ENCODE results near the gene TMPRSS5.

The TMPRSS5 gene

DNA sequence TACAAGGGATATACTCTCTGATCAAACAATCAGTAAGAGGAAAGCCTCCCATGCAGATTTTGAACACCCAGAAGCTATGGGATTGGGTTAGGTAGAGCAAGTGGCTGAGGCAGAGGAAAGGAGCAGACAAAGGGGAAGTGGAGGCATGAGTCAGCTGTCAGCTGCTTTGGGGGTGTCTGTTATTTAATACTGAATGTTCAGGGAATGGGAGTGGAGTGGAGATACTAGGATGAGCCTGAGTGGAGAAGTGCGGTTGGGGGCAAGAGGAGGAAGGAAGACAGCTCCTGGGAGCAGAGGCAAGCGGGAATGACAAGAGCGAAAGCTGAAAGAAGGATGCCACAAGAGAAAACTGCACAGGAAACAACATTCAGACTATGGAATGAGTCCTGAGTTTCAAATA is 22.7 kb upstream of the TMPRSS5 start:
- no peak for DNase-seq (ENCODE audit: low read depth)
- no peak for TF ChIP-seq CTCF (IDR thresholded peaks at IDR 0.05; ENCODE audit: insufficient read depth, low read depth, low read length, missing control alignments)
- H3K4me3 ChIP-seq (ENCODE audit: low read depth, low read length) = no peak overlapping the region

- no peak overlapping the region for H3K4me3 ChIP-seq (ENCODE audit: low read depth, low read length)
- TF ChIP-seq CTCF (IDR thresholded peaks at IDR 0.05; ENCODE audit: insufficient read depth, low read depth, low read length, missing control alignments) = no peak
- no peak for DNase-seq (ENCODE audit: low read depth)
Measured at GRCh38 chr11:113725913-113726312, 19.8 kb upstream of the TMPRSS5 start.

GRCh38 chr11:113725407-113725806 is 19.3 kb upstream of the TMPRSS5 start:
- DNase-seq (ENCODE audit: low read depth) = no peak
- TF ChIP-seq CTCF (IDR thresholded peaks at IDR 0.05; ENCODE audit: insufficient read depth, low read depth, low read length, missing control alignments) = no peak
- no peak overlapping the region for H3K4me3 ChIP-seq (ENCODE audit: low read depth, low read length)

- TF ChIP-seq CTCF (IDR thresholded peaks at IDR 0.05; ENCODE audit: insufficient read depth, low read depth, low read length, missing control alignments) = no peak
- H3K4me3 ChIP-seq (ENCODE audit: low read depth, low read length) = no peak overlapping the region
Measured at GRCh38 chr11:113724778-113725177, 18.7 kb upstream of the TMPRSS5 start.

GRCh38 chr11:113723787-113724186 is 17.7 kb upstream of the TMPRSS5 start:
- TF ChIP-seq CTCF (IDR thresholded peaks at IDR 0.05; ENCODE audit: insufficient read depth, low read depth, low read length, missing control alignments) = no peak
- DNase-seq (ENCODE audit: low read depth) = no peak
- no peak overlapping the region for H3K4me3 ChIP-seq (ENCODE audit: low read depth, low read length)

More at GRCh38 chr11:113724778-113725177, 18.7 kb upstream of the TMPRSS5 start:
- no peak for DNase-seq (ENCODE audit: low read depth)

- no peak overlapping the region for H3K4me3 ChIP-seq (ENCODE audit: low read depth, low read length)
- no peak for TF ChIP-seq CTCF (IDR thresholded peaks at IDR 0.05; ENCODE audit: insufficient read depth, low read depth, low read length, missing control alignments)
- DNase-seq (ENCODE audit: low read depth) = no peak
Measured at GRCh38 chr11:113722934-113723333, 16.8 kb upstream of the TMPRSS5 start.

GRCh38 chr11:113722221-113722620 is 16.1 kb upstream of the TMPRSS5 start:
- no peak for DNase-seq (ENCODE audit: low read depth)
- no peak overlapping the region for H3K4me3 ChIP-seq (ENCODE audit: low read depth, low read length)
- TF ChIP-seq CTCF (IDR thresholded peaks at IDR 0.05; ENCODE audit: insufficient read depth, low read depth, low read length, missing control alignments) = no peak
